Fibroblast of lung (primary cell): ENCODE measurements around the gene SLC38A1.

Experiments used
- EZH2 ChIP-seq: IDR thresholded peaks from 2 replicates; pipeline ENCODE4 v1.5.1; 2012; ENCODE audit warnings: low read length, control low read depth, mild to moderate bottlenecking; ENCODE audit errors: missing control alignments
- TF ChIP-seq, protein P1 (sequence below), 2 donors: IDR thresholded peaks in 1 of 2; conservative IDR thresholded peaks in 1 of 2; 1 replicate in 1 of 2; 2 replicates in 1 of 2; pipeline ENCODE4 v1.5.1; 2011 to 2012; ENCODE audit warnings: low read length in 2 of 2, control low read depth in 1 of 2, inconsistent platforms in 1 of 2, low read depth in 1 of 2, mild to moderate bottlenecking in 1 of 2

DNA sequence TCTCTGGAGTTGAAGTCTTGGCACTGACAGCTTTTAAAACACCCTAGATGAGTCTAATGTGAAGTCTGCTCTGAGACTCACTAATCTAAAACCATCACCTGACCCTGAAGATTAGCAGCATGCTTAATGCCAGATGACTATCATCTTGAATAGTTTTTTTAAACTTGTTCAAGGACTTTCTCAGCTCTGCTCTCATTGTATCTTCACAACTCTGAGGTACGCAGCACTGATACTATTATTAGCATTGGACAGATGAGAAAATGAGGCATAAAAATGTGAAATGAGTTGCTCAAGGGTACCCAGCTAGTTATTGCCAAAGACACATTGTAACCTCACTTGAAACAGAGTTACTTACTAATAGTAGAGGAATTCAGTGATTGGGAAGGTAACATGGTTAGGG lies 4.8 kb downstream of the SLC38A1 start:
- TF ChIP-seq, protein P1, sequence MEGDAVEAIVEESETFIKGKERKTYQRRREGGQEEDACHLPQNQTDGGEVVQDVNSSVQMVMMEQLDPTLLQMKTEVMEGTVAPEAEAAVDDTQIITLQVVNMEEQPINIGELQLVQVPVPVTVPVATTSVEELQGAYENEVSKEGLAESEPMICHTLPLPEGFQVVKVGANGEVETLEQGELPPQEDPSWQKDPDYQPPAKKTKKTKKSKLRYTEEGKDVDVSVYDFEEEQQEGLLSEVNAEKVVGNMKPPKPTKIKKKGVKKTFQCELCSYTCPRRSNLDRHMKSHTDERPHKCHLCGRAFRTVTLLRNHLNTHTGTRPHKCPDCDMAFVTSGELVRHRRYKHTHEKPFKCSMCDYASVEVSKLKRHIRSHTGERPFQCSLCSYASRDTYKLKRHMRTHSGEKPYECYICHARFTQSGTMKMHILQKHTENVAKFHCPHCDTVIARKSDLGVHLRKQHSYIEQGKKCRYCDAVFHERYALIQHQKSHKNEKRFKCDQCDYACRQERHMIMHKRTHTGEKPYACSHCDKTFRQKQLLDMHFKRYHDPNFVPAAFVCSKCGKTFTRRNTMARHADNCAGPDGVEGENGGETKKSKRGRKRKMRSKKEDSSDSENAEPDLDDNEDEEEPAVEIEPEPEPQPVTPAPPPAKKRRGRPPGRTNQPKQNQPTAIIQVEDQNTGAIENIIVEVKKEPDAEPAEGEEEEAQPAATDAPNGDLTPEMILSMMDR (conservative IDR thresholded peaks at IDR 0.05 in 1 of 2, IDR thresholded peaks at IDR 0.05 in 1 of 2; ENCODE audit: low read depth in 1 of 2, low read length in 2 of 2) = no peak
- no peak for TF ChIP-seq EZH2
